Loucy (cell line): ENCODE results near the gene HIP1R.

ENCODE experiments used
- H2AFZ ChIP-seq: fragments of 200-600 bp; sonication (generic); 2 replicates; pipeline ENCODE4 v1.6.0; 2016; ENCODE audit warnings: antibody characterized with exemption, mild to moderate bottlenecking, low read length, moderate library complexity
- H3F3A ChIP-seq: fragments of 200-600 bp; 2 replicates; pipeline ENCODE4 v1.6.0; 2016; ENCODE audit warnings: antibody characterized with exemption, low read depth, mild to moderate bottlenecking
- H3K27me3 ChIP-seq: fragments of 200-600 bp; sonication (generic); 2 replicates; pipeline ENCODE4 v1.6.1; 2014; ENCODE audit warnings: low read length, mild to moderate bottlenecking; ENCODE audit not compliant: insufficient read depth, poor library complexity, severe bottlenecking
- H3K36me3 ChIP-seq: fragments of 200-600 bp; sonication (generic); 2 replicates; pipeline ENCODE4 v1.6.1; 2016; ENCODE audit warnings: low read length; ENCODE audit not compliant: insufficient read depth
- H3K4me1 ChIP-seq: fragments of 200-600 bp; sonication (generic); 2 replicates; pipeline ENCODE4 v1.5.1; 2014; ENCODE audit warnings: low read length, mild to moderate bottlenecking; ENCODE audit not compliant: insufficient read depth, poor library complexity, severe bottlenecking
- H3K4me2 ChIP-seq: fragments of 200-600 bp; sonication (generic); 2 replicates; pipeline ENCODE4 v1.6.0; 2014; ENCODE audit warnings: antibody characterized with exemption, low read length, low read depth, mild to moderate bottlenecking; ENCODE audit not compliant: poor library complexity, severe bottlenecking
- H3K4me3 ChIP-seq: fragments of 200-600 bp; sonication (generic); 2 replicates; pipeline ENCODE4 v1.5.1; 2014; ENCODE audit warnings: low read length, mild to moderate bottlenecking, mixed read lengths; ENCODE audit not compliant: poor library complexity, severe bottlenecking
- H3K79me2 ChIP-seq: fragments of 200-600 bp; sonication (generic); 2 replicates; pipeline ENCODE4 v1.6.1; 2014; ENCODE audit warnings: low read length; ENCODE audit not compliant: insufficient read depth
- H3K9ac ChIP-seq: fragments of 200-600 bp; sonication (generic); 2 replicates; pipeline ENCODE4 v1.6.0; 2014; ENCODE audit warnings: mild to moderate bottlenecking, low read depth, low read length, moderate library complexity; ENCODE audit not compliant: poor library complexity, severe bottlenecking
- H3K9me2 ChIP-seq: fragments of 200-600 bp; sonication (generic); replicated peaks from 2 replicates; pipeline ENCODE4 v1.6.1; 2016; ENCODE audit warnings: low read depth, low read length, mixed read lengths
- H3K9me3 ChIP-seq: fragments of 200-600 bp; sonication (generic); 2 replicates; pipeline ENCODE4 v1.6.1; 2014; ENCODE audit warnings: mild to moderate bottlenecking, antibody characterized with exemption, low read length, low read depth; ENCODE audit not compliant: insufficient read depth
- H4K20me1 ChIP-seq: fragments of 200-600 bp; sonication (generic); 2 replicates; pipeline ENCODE4 v1.6.0; 2014; ENCODE audit warnings: antibody characterized with exemption, low read length, mild to moderate bottlenecking; ENCODE audit not compliant: insufficient read depth, poor library complexity, severe bottlenecking
- EZH2phosphoT487 ChIP-seq: fragments of 200-600 bp; IDR thresholded peaks from 2 replicates; pipeline ENCODE4 v1.6.1; 2018; ENCODE audit warnings: antibody characterized with exemption, mild to moderate bottlenecking, moderate library complexity, borderline replicate concordance
- TF ChIP-seq, protein P1 (sequence below): fragments of 200-600 bp; sonication (generic); conservative IDR thresholded peaks from 2 replicates; pipeline ENCODE4 v1.5.1; 2014; ENCODE audit warnings: mild to moderate bottlenecking, antibody characterized with exemption, low read length

Gene HIP1R

DNA sequence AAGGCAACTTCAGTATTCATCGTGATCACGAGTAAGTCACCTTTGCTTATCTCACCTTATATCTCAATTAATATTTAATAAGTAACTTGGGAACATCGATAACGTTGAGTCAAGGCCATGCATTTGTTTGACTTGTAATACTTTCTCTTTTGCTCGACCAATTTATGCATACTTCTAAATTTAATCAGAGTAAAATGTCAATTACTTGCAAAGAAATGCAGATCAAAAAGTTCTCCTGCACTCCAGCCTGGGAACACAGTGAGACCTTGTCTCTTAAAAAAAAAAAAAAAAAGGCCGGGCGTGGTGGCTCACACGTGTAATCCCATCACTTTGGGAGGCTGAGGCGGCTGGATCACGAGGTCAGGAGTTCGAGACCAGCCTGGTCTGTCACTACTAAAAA, 11.8 kb upstream of the HIP1R start:
- H3K9me2 ChIP-seq = no peaks in the 10 kb centered on the region
- H3K9me3 ChIP-seq = no peaks in the 10 kb centered on the region
- H4K20me1 ChIP-seq = no peaks in the 10 kb centered on the region
- H3K36me3 ChIP-seq = no peaks in the 10 kb centered on the region
- no peak overlapping the region for H3K4me3 ChIP-seq
- no peak overlapping the region for H2AFZ ChIP-seq
- no peaks in the 10 kb centered on the region for H3K27me3 ChIP-seq
- no peaks in the 10 kb centered on the region for H3K79me2 ChIP-seq
- H3K4me2 ChIP-seq = no peak overlapping the region
- no peaks in the 10 kb centered on the region for H3F3A ChIP-seq
- no peak overlapping the region for H3K9ac ChIP-seq
- H3K4me1 ChIP-seq = no peaks in the 10 kb centered on the region
- TF ChIP-seq, protein P1, sequence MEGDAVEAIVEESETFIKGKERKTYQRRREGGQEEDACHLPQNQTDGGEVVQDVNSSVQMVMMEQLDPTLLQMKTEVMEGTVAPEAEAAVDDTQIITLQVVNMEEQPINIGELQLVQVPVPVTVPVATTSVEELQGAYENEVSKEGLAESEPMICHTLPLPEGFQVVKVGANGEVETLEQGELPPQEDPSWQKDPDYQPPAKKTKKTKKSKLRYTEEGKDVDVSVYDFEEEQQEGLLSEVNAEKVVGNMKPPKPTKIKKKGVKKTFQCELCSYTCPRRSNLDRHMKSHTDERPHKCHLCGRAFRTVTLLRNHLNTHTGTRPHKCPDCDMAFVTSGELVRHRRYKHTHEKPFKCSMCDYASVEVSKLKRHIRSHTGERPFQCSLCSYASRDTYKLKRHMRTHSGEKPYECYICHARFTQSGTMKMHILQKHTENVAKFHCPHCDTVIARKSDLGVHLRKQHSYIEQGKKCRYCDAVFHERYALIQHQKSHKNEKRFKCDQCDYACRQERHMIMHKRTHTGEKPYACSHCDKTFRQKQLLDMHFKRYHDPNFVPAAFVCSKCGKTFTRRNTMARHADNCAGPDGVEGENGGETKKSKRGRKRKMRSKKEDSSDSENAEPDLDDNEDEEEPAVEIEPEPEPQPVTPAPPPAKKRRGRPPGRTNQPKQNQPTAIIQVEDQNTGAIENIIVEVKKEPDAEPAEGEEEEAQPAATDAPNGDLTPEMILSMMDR = no peak
- TF ChIP-seq EZH2phosphoT487 = no peak

- TF ChIP-seq, protein P1 = no peak
- TF ChIP-seq EZH2phosphoT487 = no peak
- H2AFZ ChIP-seq = no peak overlapping the region
- no peaks in the 10 kb centered on the region for H4K20me1 ChIP-seq
- H3K4me2 ChIP-seq = no peak overlapping the region
- no peaks in the 10 kb centered on the region for H3K9me2 ChIP-seq
- no peaks in the 10 kb centered on the region for H3K4me1 ChIP-seq
- H3K27me3 ChIP-seq = no peaks in the 10 kb centered on the region
- H3K4me3 ChIP-seq = no peak overlapping the region
- H3K36me3 ChIP-seq = no peaks in the 10 kb centered on the region
- no peaks in the 10 kb centered on the region for H3F3A ChIP-seq
- no peaks in the 10 kb centered on the region for H3K9me3 ChIP-seq
- H3K79me2 ChIP-seq = no peaks in the 10 kb centered on the region
- H3K9ac ChIP-seq = no peak overlapping the region
Measured at GRCh38 chr12:122825773-122826724, 9.2 kb upstream of the HIP1R start.

DNA sequence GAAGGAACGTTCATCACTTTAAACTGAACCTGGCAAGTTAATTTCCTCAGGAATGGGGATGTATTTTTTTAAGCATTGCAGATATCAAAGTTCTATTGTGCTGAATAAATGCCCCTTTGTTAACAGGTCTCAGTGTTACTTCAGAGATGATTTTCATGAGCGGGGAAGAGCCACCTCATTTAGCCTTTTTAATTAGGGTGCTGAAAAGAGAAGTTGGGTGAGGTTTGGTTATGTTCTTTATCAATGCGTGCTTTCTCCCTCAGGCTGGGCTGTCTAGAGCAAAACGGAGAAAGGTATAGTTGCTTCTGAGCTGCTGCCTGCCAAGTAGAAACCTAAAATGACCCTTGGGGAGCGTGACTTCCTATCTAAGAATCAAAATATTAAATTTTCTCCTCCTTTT, 8.0 kb upstream of the HIP1R start:
- H3K4me1 ChIP-seq = no peaks in the 10 kb centered on the region

More for the DNA sequence above, 8.0 kb upstream of the HIP1R start:
- no peak overlapping the region for H3K4me3 ChIP-seq
- TF ChIP-seq, protein P1 = no peak
- no peak for TF ChIP-seq EZH2phosphoT487
- H3K9me2 ChIP-seq = no peaks in the 10 kb centered on the region
- no peaks in the 10 kb centered on the region for H3K79me2 ChIP-seq
- no peaks in the 10 kb centered on the region for H3F3A ChIP-seq
- no peaks in the 10 kb centered on the region for H3K9me3 ChIP-seq
- no peak overlapping the region for H3K4me2 ChIP-seq
- H3K9ac ChIP-seq = no peak overlapping the region
- H2AFZ ChIP-seq = no peak overlapping the region
- H4K20me1 ChIP-seq = no peaks in the 10 kb centered on the region
- H3K36me3 ChIP-seq = no peaks in the 10 kb centered on the region
- no peaks in the 10 kb centered on the region for H3K27me3 ChIP-seq
